Measurements from ENCODE around the gene TAMALIN. TPM values are rescaled to one million over a fixed set of nuclear protein-coding genes. Genes with fewer than 3 reads are reported as not detected.

Gene TAMALIN
- total RNA-seq, 6 experiments from 2014 or later = 0.24 to 1.00 (median 0.69) TPM

DNA sequence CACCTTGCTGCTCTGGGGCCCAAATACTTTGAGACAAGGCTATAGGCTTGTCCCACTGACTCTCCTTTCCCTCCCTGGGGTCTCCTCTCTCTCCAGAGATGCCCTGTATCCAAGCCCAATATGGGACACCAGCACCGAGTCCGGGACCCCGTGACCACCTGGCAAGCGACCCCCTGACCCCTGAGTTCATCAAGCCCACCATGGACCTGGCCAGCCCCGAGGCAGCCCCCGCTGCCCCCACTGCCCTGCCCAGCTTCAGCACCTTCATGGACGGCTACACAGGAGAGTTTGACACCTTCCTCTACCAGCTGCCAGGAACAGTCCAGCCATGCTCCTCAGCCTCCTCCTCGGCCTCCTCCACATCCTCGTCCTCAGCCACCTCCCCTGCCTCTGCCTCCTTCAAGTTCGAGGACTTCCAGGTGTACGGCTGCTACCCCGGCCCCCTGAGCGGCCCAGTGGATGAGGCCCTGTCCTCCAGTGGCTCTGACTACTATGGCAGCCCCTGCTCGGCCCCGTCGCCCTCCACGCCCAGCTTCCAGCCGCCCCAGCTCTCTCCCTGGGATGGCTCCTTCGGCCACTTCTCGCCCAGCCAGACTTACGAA, 47.6 kb downstream of the TAMALIN start:
- TF ChIP-seq, protein P1, sequence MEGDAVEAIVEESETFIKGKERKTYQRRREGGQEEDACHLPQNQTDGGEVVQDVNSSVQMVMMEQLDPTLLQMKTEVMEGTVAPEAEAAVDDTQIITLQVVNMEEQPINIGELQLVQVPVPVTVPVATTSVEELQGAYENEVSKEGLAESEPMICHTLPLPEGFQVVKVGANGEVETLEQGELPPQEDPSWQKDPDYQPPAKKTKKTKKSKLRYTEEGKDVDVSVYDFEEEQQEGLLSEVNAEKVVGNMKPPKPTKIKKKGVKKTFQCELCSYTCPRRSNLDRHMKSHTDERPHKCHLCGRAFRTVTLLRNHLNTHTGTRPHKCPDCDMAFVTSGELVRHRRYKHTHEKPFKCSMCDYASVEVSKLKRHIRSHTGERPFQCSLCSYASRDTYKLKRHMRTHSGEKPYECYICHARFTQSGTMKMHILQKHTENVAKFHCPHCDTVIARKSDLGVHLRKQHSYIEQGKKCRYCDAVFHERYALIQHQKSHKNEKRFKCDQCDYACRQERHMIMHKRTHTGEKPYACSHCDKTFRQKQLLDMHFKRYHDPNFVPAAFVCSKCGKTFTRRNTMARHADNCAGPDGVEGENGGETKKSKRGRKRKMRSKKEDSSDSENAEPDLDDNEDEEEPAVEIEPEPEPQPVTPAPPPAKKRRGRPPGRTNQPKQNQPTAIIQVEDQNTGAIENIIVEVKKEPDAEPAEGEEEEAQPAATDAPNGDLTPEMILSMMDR (IDR thresholded peaks at IDR 0.05) = no peak
- H3K36me3 Mint-ChIP-seq (ENCODE audit: low read depth) = peaks cover 6% of the 10 kb centered on the region; the same call in 1 of the 2 replicates
- H3K27me3 Mint-ChIP-seq (ENCODE audit: insufficient read depth) = peaks cover 51% of the 10 kb centered on the region
- peaks cover 35% of the 10 kb centered on the region for H3K4me1 Mint-ChIP-seq (ENCODE audit: low read depth)
- DNase-seq = no peak
- H3K9me3 Mint-ChIP-seq = peaks cover 10% of the 10 kb centered on the region; the same call in 1 of the 2 replicates
- peak overlapping the region; percentile 15; the same call in 1 of the 2 replicates for H3K4me3 Mint-ChIP-seq
- no peak overlapping the region for H3K27ac Mint-ChIP-seq

DNA sequence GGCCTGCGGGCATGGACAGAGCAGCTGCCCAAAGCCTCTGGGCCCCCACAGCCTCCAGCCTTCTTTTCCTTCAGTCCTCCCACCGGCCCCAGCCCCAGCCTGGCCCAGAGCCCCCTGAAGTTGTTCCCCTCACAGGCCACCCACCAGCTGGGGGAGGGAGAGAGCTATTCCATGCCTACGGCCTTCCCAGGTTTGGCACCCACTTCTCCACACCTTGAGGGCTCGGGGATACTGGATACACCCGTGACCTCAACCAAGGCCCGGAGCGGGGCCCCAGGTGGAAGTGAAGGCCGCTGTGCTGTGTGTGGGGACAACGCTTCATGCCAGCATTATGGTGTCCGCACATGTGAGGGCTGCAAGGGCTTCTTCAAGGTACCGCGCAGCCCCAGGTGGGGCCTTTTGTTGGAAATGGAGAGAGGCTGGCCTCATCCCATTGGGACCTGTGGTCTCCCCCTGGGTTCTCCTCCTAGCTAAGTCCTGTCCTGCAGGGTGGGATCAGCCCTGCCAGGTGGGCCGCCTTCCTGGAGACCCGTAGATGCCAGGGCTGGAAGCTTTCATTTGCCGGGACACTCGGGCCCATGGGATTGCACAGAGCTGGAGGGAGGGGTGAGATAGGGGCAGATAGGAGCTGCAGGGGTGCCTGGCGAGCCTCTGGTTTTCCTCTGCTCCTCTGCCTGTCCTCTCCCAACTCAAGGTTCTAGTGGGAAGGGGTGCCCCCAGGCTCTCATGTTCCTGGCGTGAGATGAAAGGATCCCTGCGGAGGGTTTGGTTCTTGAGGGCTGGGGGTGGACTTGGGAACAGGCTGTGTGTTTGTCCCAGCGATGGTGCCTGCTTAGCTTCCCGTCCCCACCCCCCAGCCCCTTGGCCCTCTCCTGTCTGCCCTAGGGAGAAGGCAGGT, 48.3 kb downstream of the TAMALIN start:
- no peak overlapping the region for H3K4me3 Mint-ChIP-seq
- H3K27ac Mint-ChIP-seq = no peak overlapping the region
- no peak for DNase-seq
- peaks cover 59% of the 10 kb centered on the region for H3K27me3 Mint-ChIP-seq (ENCODE audit: insufficient read depth)
- peaks cover 10% of the 10 kb centered on the region; the same call in 1 of the 2 replicates for H3K9me3 Mint-ChIP-seq
- TF ChIP-seq, protein P1 (IDR thresholded peaks at IDR 0.05) = no peak
- H3K36me3 Mint-ChIP-seq (ENCODE audit: low read depth) = peaks cover 6% of the 10 kb centered on the region; the same call in 1 of the 2 replicates
- peaks cover 28% of the 10 kb centered on the region for H3K4me1 Mint-ChIP-seq (ENCODE audit: low read depth)

DNA sequence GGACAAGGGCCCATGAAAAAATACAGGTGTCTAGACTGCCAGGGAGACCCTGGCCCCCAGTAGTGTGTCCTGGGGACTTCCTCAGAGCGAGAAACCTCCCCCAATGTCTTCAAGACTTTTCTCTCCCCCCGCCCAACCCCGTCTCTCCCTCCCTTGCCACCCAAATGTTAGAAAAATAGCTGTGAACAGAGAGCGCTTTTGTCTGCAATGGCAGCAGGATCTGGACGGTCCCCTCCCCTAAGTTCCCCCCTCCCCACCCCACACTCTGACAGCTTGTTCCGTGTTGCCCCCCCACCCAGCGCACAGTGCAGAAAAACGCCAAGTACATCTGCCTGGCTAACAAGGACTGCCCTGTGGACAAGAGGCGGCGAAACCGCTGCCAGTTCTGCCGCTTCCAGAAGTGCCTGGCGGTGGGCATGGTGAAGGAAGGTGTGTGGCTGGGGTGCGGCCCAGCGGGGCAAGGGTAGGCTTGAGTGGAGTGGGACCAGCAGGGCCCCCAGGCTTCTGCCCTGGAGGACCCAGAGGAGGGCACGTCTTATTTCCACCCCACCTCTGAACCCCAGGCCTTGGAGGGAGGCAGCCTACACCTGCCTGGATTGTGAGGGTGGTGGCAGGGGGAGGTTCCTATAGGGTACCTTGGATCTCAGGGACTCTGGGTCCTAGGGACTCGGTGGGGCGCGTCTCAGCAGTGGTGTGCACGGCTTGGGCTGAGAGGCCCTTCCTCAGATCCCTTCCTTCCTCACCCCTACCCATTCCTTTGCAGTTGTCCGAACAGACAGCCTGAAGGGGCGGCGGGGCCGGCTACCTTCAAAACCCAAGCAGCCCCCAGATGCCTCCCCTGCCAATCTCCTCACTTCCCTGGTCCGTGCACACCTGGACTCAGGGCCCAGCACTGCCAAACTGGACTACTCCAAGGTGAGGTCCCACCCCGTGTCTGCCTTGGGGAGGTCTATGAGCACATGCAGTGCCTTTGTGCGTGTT, 49.3 kb downstream of the TAMALIN start:
- DNase-seq = no peak
- peak overlapping the region; percentile 3; the same call in 1 of the 2 replicates for H3K4me3 Mint-ChIP-seq
- peaks cover 68% of the 10 kb centered on the region for H3K27me3 Mint-ChIP-seq (ENCODE audit: insufficient read depth)
- H3K36me3 Mint-ChIP-seq (ENCODE audit: low read depth) = peaks cover 6% of the 10 kb centered on the region; the same call in 1 of the 2 replicates
- peak overlapping the region; percentile 61 for H3K27ac Mint-ChIP-seq
- H3K4me1 Mint-ChIP-seq (ENCODE audit: low read depth) = peaks cover 22% of the 10 kb centered on the region
- peaks cover 10% of the 10 kb centered on the region; the same call in 1 of the 2 replicates for H3K9me3 Mint-ChIP-seq
- TF ChIP-seq, protein P1 (IDR thresholded peaks at IDR 0.05) = no peak

DNA sequence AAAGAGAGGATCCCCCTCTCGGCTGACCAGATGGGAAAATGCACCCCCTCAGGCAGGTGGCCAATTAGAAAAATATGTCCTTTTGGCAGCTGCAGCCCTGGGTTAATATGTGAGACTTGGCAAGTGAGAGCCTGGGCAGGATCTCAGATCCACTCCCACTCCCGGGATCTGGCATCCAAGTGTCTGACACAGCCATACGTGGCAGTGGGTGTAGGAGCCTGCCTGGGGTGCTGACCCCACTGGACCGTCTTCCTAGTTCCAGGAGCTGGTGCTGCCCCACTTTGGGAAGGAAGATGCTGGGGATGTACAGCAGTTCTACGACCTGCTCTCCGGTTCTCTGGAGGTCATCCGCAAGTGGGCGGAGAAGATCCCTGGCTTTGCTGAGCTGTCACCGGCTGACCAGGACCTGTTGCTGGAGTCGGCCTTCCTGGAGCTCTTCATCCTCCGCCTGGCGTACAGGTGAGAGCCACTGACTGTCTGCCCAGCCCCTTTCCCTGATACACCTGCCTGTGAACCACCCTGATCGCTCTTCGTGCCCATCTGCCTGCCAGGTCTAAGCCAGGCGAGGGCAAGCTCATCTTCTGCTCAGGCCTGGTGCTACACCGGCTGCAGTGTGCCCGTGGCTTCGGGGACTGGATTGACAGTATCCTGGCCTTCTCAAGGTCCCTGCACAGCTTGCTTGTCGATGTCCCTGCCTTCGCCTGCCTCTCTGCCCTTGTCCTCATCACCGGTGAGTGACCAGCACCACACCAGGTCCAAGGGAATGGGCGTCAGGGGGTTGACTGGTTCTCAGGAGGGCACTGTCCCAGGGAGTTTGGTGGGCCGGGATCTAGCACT, 50.3 kb downstream of the TAMALIN start:
- H3K27ac Mint-ChIP-seq = peak overlapping the region; percentile 61
- peak overlapping the region; percentile 13; the same call in 1 of the 2 replicates for H3K4me3 Mint-ChIP-seq
- H3K27me3 Mint-ChIP-seq (ENCODE audit: insufficient read depth) = peaks cover 70% of the 10 kb centered on the region
- no peak for DNase-seq
- TF ChIP-seq, protein P1 (IDR thresholded peaks at IDR 0.05) = no peak
- H3K9me3 Mint-ChIP-seq = peaks cover 10% of the 10 kb centered on the region; the same call in 1 of the 2 replicates
- peaks cover 6% of the 10 kb centered on the region; the same call in 1 of the 2 replicates for H3K36me3 Mint-ChIP-seq (ENCODE audit: low read depth)
- peaks cover 14% of the 10 kb centered on the region for H3K4me1 Mint-ChIP-seq (ENCODE audit: low read depth)
